Small intestine (tissue), 7 donors: Measurements from ENCODE around the gene CNOT9. TPM values are rescaled to one million over a fixed set of nuclear protein-coding genes. Genes with fewer than 3 reads are reported as not detected.
"Not testable (repeated sequence)": the region's sequence is repeated elsewhere in the genome, so short reads cannot be mapped to it uniquely, and the experiment has no call there.

Source experiments
- DNase-seq, 2 donors: peaks; one replicate each; pipeline versions ENCODE4 v3.0.0 to v3.0.0-alpha.2; 2013
- FAIRE-seq: peaks from 2 replicates; lab custom pipeline; 2012; peaks lifted over from hg19 to GRCh38; lab: Jason Lieb, UNC
- H3K27ac ChIP-seq, 3 donors: one replicate each; pipeline ENCODE4 v1.5.1; 2013; ENCODE audit warnings: low read length in 2 of 3, mild to moderate bottlenecking in 2 of 3, control low read depth in 1 of 3, inconsistent platforms in 1 of 3, low read depth in 1 of 3, moderate library complexity in 1 of 3
- H3K27me3 ChIP-seq, 3 donors: one replicate each; pipeline ENCODE4 v1.6.1; 2013; ENCODE audit warnings: low read length in 3 of 3, inconsistent platforms in 1 of 3; ENCODE audit not compliant: control insufficient read depth in 3 of 3, insufficient read depth in 3 of 3
- H3K36me3 ChIP-seq, 3 donors: one replicate each; pipeline ENCODE4 v1.6.1; 2013; ENCODE audit warnings: low read length in 3 of 3, inconsistent platforms in 1 of 3, low read depth in 1 of 3, mild to moderate bottlenecking in 1 of 3, moderate library complexity in 1 of 3; ENCODE audit not compliant: control insufficient read depth in 3 of 3, insufficient read depth in 2 of 3
- H3K4me1 ChIP-seq, 3 donors: one replicate each; pipeline ENCODE4 v1.6.1; 2013; ENCODE audit warnings: low read length in 2 of 3, inconsistent platforms in 1 of 3, low read depth in 1 of 3, mild to moderate bottlenecking in 1 of 3, moderate library complexity in 1 of 3; ENCODE audit not compliant: control insufficient read depth in 3 of 3, insufficient read depth in 2 of 3
- H3K4me3 ChIP-seq, 3 donors: one replicate each; pipeline ENCODE4 v1.5.1; 2013; ENCODE audit warnings: low read length in 3 of 3, control low read depth in 1 of 3, inconsistent platforms in 1 of 3, low read depth in 1 of 3, mild to moderate bottlenecking in 1 of 3, moderate library complexity in 1 of 3
- H3K9me3 ChIP-seq, 2 donors: one replicate each; pipeline ENCODE4 v1.6.1; 2013; ENCODE audit warnings: low read depth in 1 of 2, low read length in 1 of 2; ENCODE audit not compliant: control insufficient read depth in 2 of 2, insufficient read depth in 1 of 2
- WGBS, 3 donors: extraction: QIAGEN DNeasy Blood & Tissue Kit; methylation state at CpG; one replicate each; pipeline ENCODE4 v1.1.7; 2013; 5-methylcytosine and 5-hydroxymethylcytosine counted together
- polyA plus RNA-seq, 4 donors: library from polyadenylated mRNA; stranded (reverse) in 3 of 4; unstranded in 1 of 4; fragments of 200-250 nt in 3 of 4; fragments of 120-200 nt in 1 of 4; gene quantifications; one replicate each; pipeline versions ENCODE4 v1.2.1 to v1.2.3, GENCODE V29; 2013
- donor health status: healthy with polysubstance abuse.
- donor health status: control.
- donor health status: control.
- donor health status: Bipolar disorder and iron deficiency.
- donor health status: healthy.

The CNOT9 gene
- polyA plus RNA-seq, 4 donors: 11.4 to 36.1 (median 17.6) TPM

GRCh38 chr2:218546012-218546411, 22.6 kb upstream of the CNOT9 start:
- FAIRE-seq (no peak), DNase-seq (no peak)
- Histone ChIP-seq H3K4me3 (no peak overlapping the region), H3K36me3 (peaks cover 10 to 23% (median 13%) of the 10 kb centered on the region in 3 donors), H3K27me3 (no peaks in the 10 kb centered on the region), H3K9me3 (no peaks in the 10 kb centered on the region), H3K27ac (no peak overlapping the region), H3K4me1 (no peaks in the 10 kb centered on the region)
- WGBS, 3 donors: 96 to 100% (median 100%) methylated on average over 1 of the region's 1 CpG

- FAIRE-seq: no peak
Measured at GRCh38 chr2:218547511-218547910, 21.1 kb upstream of the CNOT9 start.

DNA sequence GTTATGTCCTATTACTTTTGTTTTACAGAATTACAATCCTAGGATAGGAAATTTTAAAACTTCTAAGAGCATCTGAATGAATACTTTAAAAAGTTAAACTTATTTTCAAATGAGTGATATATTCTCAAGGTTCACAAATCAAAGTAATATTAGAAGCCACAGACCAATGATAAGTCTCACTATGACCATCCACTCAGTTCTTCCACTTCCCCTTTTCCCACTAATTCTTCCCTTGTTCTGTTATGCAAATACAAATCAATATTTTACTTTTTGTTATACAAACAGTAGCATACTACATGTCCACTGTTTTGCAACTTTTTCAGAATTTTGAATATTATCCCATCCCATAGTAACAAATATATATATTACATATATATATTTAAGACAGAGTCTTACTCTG, 20.7 kb upstream of the CNOT9 start:
- H3K4me1 ChIP-seq: no peaks in the 10 kb centered on the region
- H3K9me3 ChIP-seq: no peaks in the 10 kb centered on the region
- no peak overlapping the region for H3K27ac ChIP-seq
- no peak for FAIRE-seq
- no peaks in the 10 kb centered on the region for H3K27me3 ChIP-seq
- peaks cover 4 to 30% (median 13%) of the 10 kb centered on the region in 3 donors for H3K36me3 ChIP-seq
- DNase-seq: no peak
- H3K4me3 ChIP-seq: no peak overlapping the region

More at GRCh38 chr2:218547511-218547910, 21.1 kb upstream of the CNOT9 start:
- Histone ChIP-seq H3K4me3 (no peak overlapping the region), H3K27ac (no peak overlapping the region), H3K4me1 (no peaks in the 10 kb centered on the region), H3K36me3 (peaks cover 4 to 28% (median 13%) of the 10 kb centered on the region in 3 donors), H3K27me3 (no peaks in the 10 kb centered on the region), H3K9me3 (no peaks in the 10 kb centered on the region)
- DNase-seq: no peak

DNA sequence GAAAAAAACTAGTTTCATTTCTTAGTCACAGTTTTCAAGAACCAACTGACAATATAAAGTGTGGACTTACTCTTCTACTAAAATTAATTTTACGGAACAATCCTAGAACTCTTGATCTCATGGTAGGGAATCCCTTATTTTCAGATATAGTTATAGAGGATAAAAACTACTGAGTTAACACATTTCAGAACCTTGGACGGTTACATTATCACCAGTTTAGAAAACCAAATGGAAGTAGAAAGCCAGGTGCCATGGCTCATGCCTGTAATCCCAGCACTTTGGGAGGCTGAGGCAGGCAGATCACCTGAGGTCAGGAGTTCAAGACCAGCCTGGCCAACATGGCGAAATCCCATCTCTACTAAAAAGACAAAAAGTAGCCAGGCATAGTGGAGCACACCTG, 14.4 kb upstream of the CNOT9 start:
- not testable (repeated sequence) for H3K9me3 ChIP-seq, FAIRE-seq, H3K4me3 ChIP-seq, H3K27ac ChIP-seq, H3K4me1 ChIP-seq, DNase-seq, H3K27me3 ChIP-seq
- H3K36me3 ChIP-seq: peaks cover 4 to 30% (median 10%) of the 10 kb centered on the region in 3 donors
- 96 to 100% (median 98%) methylated on average over 3 of the region's 3 CpGs for WGBS, 3 donors

DNA sequence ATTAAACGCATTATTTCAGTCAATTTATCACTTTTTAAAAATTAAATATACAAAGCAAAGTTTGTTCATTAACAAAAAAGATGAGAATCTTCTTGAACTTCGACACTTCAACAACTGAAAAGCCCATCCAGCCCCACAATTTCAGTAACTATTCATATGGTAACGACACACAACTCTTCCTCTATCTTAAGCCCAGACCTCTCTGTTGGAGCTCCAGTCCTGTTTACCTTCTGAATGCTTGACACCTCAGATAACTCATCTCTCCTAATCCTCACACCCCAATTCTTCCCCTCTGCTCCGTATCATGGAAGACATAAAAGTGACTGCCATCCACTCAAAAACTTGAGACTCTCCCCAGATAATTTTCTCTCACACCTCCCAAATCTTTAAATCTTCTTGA, 13.1 kb upstream of the CNOT9 start:
- no peak for FAIRE-seq
- 85 to 96% (median 93%) methylated on average over 4 of the region's 4 CpGs for WGBS, 3 donors
- H3K36me3 ChIP-seq: peaks cover 4 to 28% (median 10%) of the 10 kb centered on the region in 3 donors
- no peak overlapping the region for H3K27ac ChIP-seq
- H3K27me3 ChIP-seq: no peaks in the 10 kb centered on the region
- H3K4me3 ChIP-seq: no peak overlapping the region
- no peaks in the 10 kb centered on the region for H3K4me1 ChIP-seq
- no peak for DNase-seq
- H3K9me3 ChIP-seq: no peaks in the 10 kb centered on the region

- H3K27me3 ChIP-seq: no peaks in the 10 kb centered on the region
- 54 to 79% (median 68%) methylated on average over 2 of the region's 2 CpGs for WGBS, 3 donors
- no peak for FAIRE-seq
- H3K4me1 ChIP-seq: no peaks in the 10 kb centered on the region
- no peak overlapping the region for H3K4me3 ChIP-seq
- H3K9me3 ChIP-seq: no peaks in the 10 kb centered on the region
- H3K27ac ChIP-seq: no peak overlapping the region
- H3K36me3 ChIP-seq: peaks cover 2 to 27% (median 10%) of the 10 kb centered on the region in 3 donors
- DNase-seq: no peak
Measured at GRCh38 chr2:218557941-218558340, 10.7 kb upstream of the CNOT9 start.

DNA sequence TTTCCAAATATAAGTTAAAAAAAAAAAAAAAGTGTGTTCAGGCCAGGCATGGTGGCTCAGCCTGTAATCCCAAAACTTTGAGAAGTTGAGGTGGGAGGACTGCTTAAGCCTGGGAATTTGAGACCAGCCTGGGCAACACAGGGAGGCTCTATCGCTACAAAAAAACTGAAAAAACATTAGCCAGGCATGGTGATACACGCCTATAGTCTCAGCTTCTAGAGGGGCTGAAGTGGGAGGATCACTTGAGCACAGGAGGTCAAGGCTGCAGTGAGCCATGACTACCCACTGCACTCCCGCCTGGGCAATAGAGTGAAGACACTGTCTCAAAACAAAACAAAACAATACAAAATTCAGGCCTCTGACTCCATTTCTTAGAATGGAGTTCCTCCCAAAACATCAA, 9.7 kb upstream of the CNOT9 start:
- WGBS, 3 donors: 89 to 93% (median 92%) methylated on average over 3 of the region's 3 CpGs
- no peak for DNase-seq
- no peak overlapping the region for H3K27ac ChIP-seq
- no peaks in the 10 kb centered on the region for H3K9me3 ChIP-seq
- H3K36me3 ChIP-seq: peaks cover 2 to 28% (median 9%) of the 10 kb centered on the region in 3 donors
- FAIRE-seq: no peak
- H3K4me3 ChIP-seq: no peak overlapping the region
- H3K4me1 ChIP-seq: no peaks in the 10 kb centered on the region
- no peaks in the 10 kb centered on the region for H3K27me3 ChIP-seq

DNA sequence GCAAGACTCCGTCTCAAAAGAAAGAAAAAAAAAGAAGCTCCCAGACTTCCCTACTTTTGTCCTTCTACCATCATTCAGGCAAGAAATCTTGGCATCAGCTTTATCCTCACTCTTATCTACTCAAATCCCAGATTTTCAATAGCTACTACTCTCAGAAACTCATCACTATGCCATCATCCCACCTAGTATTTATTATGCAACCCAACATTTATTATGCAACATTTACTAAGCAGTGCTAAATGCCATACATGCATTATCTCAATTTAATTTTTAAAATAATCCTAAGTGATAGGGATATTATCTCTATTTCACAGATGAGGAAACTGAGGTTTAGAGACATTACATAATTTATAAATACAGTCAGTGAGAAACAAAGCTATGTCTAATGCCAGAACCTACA, 4.6 kb upstream of the CNOT9 start:
- no peak for FAIRE-seq
- H3K36me3 ChIP-seq: peaks cover 0 to 20% (median 4%) of the 10 kb centered on the region in 3 donors
- no peak overlapping the region for H3K27ac ChIP-seq
- DNase-seq: no peak
- H3K4me1 ChIP-seq: peaks cover 3 to 8% (median 4%) of the 10 kb centered on the region in 3 donors
- no peaks in the 10 kb centered on the region for H3K9me3 ChIP-seq
- WGBS, 3 donors: 57 to 79% (median 70%) methylated on average over 1 of the region's 1 CpG
- no peaks in the 10 kb centered on the region for H3K27me3 ChIP-seq
- no peak overlapping the region for H3K4me3 ChIP-seq

DNA sequence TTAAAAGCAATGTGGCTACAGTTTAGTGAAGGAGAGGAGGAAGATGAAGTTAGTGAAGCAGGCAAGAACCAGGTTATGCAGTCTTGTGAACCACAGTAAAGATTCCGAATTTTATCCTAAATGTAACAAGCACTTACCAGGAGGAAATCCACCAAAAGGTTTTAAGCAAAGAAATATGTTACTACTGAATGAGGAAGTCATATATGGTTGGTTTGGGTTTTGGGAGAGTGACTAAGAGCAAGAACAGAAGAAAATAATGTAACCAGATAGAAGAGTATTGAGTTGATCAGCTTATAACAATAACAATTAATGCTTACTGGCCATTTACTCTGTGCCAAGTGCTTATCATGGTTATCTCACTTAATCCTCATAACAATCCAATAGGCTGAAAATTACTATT, 2.3 kb upstream of the CNOT9 start:
- WGBS, 3 donors: 73 to 97% (median 84%) methylated on average over 1 of the region's 1 CpG
- H3K4me3 ChIP-seq: no peak overlapping the region
- no peaks in the 10 kb centered on the region for H3K9me3 ChIP-seq
- peaks cover 3 to 21% (median 10%) of the 10 kb centered on the region in 3 donors for H3K4me1 ChIP-seq
- no peak overlapping the region for H3K27ac ChIP-seq
- no peak for DNase-seq
- peaks cover 0 to 13% (median 4%) of the 10 kb centered on the region in 3 donors for H3K36me3 ChIP-seq
- no peak for FAIRE-seq
- H3K27me3 ChIP-seq: no peaks in the 10 kb centered on the region
